Keratinocyte (primary cell): Measurements from ENCODE around the gene RTN4R. TPM values are rescaled to one million over a fixed set of nuclear protein-coding genes. Genes with fewer than 3 reads are reported as not detected.

ENCODE experiments used
- DNase-seq: peaks from one replicate; pipeline ENCODE4 v3.0.0-alpha.2; 2011; ENCODE audit warnings: low read depth, missing footprints, low spot score
- FAIRE-seq: peaks from 2 replicates; lab custom pipeline; 2011; peaks lifted over from hg19 to GRCh38; lab: Jason Lieb, UNC
- H2AFZ ChIP-seq: 2 replicates; pipeline ENCODE4 v1.6.0; 2012; ENCODE audit warnings: low read length, control low read depth, inconsistent platforms; ENCODE audit not compliant: control insufficient read depth
- H3K27ac ChIP-seq: 2 replicates; pipeline ENCODE4 v1.5.1; 2011; ENCODE audit warnings: low read length; ENCODE audit not compliant: control insufficient read depth, insufficient read depth
- H3K27me3 ChIP-seq: 3 replicates; pipeline ENCODE4 v1.6.0; 2011; ENCODE audit warnings: low read length; ENCODE audit not compliant: control insufficient read depth, insufficient read depth; ENCODE audit errors: extremely low read depth
- H3K36me3 ChIP-seq, 2 experiments: 2 replicates in 1 of 2; 3 replicates in 1 of 2; pipeline ENCODE4 v1.5.1; 2011; ENCODE audit warnings: low read length in 2 of 2, mild to moderate bottlenecking in 1 of 2; ENCODE audit not compliant: control insufficient read depth in 2 of 2, insufficient read depth in 2 of 2; ENCODE audit errors: extremely low read depth in 1 of 2
- H3K4me1 ChIP-seq: 3 replicates; pipeline ENCODE4 v1.5.1; 2011; ENCODE audit warnings: low read length; ENCODE audit not compliant: control insufficient read depth, insufficient read depth; ENCODE audit errors: extremely low read depth
- H3K4me2 ChIP-seq: 3 replicates; pipeline ENCODE4 v1.6.0; 2011; ENCODE audit warnings: low read depth, low read length; ENCODE audit not compliant: control insufficient read depth, insufficient read depth; ENCODE audit errors: extremely low read depth
- H3K4me3 ChIP-seq, 3 experiments: fragments of 200-600 bp in 1 of 3; sonication (generic) in 1 of 3; 2 replicates in 2 of 3; 3 replicates in 1 of 3; pipeline ENCODE4 v1.5.1; 2011 to 2016; ENCODE audit warnings: low read length in 3 of 3, mild to moderate bottlenecking in 3 of 3, control low read depth in 2 of 3, inconsistent platforms in 1 of 3, low read depth in 1 of 3, mixed read lengths in 1 of 3, mixed run types in 1 of 3, moderate library complexity in 1 of 3; ENCODE audit not compliant: control insufficient read depth in 2 of 3, insufficient read depth in 2 of 3; ENCODE audit errors: extremely low read depth in 1 of 3
- H3K79me2 ChIP-seq: 2 replicates; pipeline ENCODE4 v1.6.0; 2012; ENCODE audit warnings: low read length; ENCODE audit not compliant: control insufficient read depth, insufficient read depth
- H3K9ac ChIP-seq: 3 replicates; pipeline ENCODE4 v1.6.0; 2011; ENCODE audit warnings: low read length; ENCODE audit not compliant: control insufficient read depth, insufficient read depth; ENCODE audit errors: extremely low read depth
- H3K9me1 ChIP-seq: 3 replicates; pipeline ENCODE4 v1.6.0; 2011; ENCODE audit warnings: low read length; ENCODE audit not compliant: control insufficient read depth, insufficient read depth; ENCODE audit errors: extremely low read depth
- H3K9me3 ChIP-seq: 2 replicates; pipeline ENCODE4 v1.5.1; 2012; ENCODE audit warnings: low read depth, low read length; ENCODE audit not compliant: control insufficient read depth
- H4K20me1 ChIP-seq: 3 replicates; pipeline ENCODE4 v1.6.0; 2011; ENCODE audit warnings: low read length; ENCODE audit not compliant: control insufficient read depth, insufficient read depth; ENCODE audit errors: extremely low read depth
- EZH2 ChIP-seq: IDR thresholded peaks from one replicate; pipeline ENCODE4 v1.6.1; 2012; ENCODE audit warnings: inconsistent platforms, mild to moderate bottlenecking, low read length, moderate library complexity
- dilution Hi-C: fragments of 300-500 bp; cut with MboI; formaldehyde crosslinking; loops from one replicate; pipeline ENCODE4 v1.7.0; 2020; ENCODE audit warnings: low sequenced_read_pairs; ENCODE audit not compliant: extremely low pct_ligation_motif_present
- polyA plus RNA-seq, 5 experiments: library from polyadenylated mRNA; depleted of rRNA in 3 of 5; stranded (reverse) in 3 of 5; stranded (forward) in 1 of 5; unstranded in 1 of 5; fragments of >200 nt; gene quantifications; 1 replicate in 1 of 5; 2 replicates in 3 of 5; 3 replicates in 1 of 5; pipeline versions ENCODE4 v1.2.1 to v1.2.3, GENCODE V29; 2011 to 2012; ENCODE audit warnings: missing spikeins in 2 of 5, low read depth in 1 of 5, low replicate concordance in 1 of 5
- TF ChIP-seq, protein P1 (sequence below), 3 experiments: IDR thresholded peaks in 1 of 3; conservative IDR thresholded peaks in 1 of 3; optimal IDR thresholded peaks in 1 of 3; 2 replicates in 2 of 3; 3 replicates in 1 of 3; pipeline versions ENCODE3 to v1.5.1; 2011; ENCODE audit warnings: low read length in 3 of 3, mild to moderate bottlenecking in 3 of 3, moderate library complexity in 2 of 3, control low read depth in 1 of 3, inconsistent platforms in 1 of 3; ENCODE audit not compliant: insufficient read depth in 2 of 3; ENCODE audit errors: extremely low read depth in 1 of 3

RTN4R gene
- polyA plus RNA-seq, 1 donor (not counting 4 experiments of a cell fraction or from before 2014, with no cell fraction given), result 2.5 TPM

GRCh38 chr22:20203142-20203551 lies 65.0 kb downstream of the RTN4R start:
- no peak overlapping the region for H3K27ac ChIP-seq
- no peak overlapping the region for H2AFZ ChIP-seq
- no peak overlapping the region for H3K4me3 ChIP-seq
- no peak overlapping the region for H3K9ac ChIP-seq
- dilution Hi-C loops, result no loop called here
- no peak for FAIRE-seq
- H3K36me3 ChIP-seq, result peaks cover 0 to 4% of the 10 kb centered on the region in 2 experiments
- H4K20me1 ChIP-seq, result no peaks in the 10 kb centered on the region
- H3K4me1 ChIP-seq, result peaks cover 27% of the 10 kb centered on the region
- no peaks in the 10 kb centered on the region for H3K9me1 ChIP-seq
- no peaks in the 10 kb centered on the region for H3K27me3 ChIP-seq
- H3K4me2 ChIP-seq, result no peak overlapping the region
- TF ChIP-seq EZH2, result no peak
- TF ChIP-seq, protein P1, sequence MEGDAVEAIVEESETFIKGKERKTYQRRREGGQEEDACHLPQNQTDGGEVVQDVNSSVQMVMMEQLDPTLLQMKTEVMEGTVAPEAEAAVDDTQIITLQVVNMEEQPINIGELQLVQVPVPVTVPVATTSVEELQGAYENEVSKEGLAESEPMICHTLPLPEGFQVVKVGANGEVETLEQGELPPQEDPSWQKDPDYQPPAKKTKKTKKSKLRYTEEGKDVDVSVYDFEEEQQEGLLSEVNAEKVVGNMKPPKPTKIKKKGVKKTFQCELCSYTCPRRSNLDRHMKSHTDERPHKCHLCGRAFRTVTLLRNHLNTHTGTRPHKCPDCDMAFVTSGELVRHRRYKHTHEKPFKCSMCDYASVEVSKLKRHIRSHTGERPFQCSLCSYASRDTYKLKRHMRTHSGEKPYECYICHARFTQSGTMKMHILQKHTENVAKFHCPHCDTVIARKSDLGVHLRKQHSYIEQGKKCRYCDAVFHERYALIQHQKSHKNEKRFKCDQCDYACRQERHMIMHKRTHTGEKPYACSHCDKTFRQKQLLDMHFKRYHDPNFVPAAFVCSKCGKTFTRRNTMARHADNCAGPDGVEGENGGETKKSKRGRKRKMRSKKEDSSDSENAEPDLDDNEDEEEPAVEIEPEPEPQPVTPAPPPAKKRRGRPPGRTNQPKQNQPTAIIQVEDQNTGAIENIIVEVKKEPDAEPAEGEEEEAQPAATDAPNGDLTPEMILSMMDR (optimal IDR thresholded peaks at IDR 0.05 in 1 of 3, IDR thresholded peaks at IDR 0.05 in 1 of 3, conservative IDR thresholded peaks at IDR 0.05 in 1 of 3; ENCODE audit: extremely low read depth in 1 of 3, insufficient read depth in 2 of 3, low read length in 3 of 3), result no peak
- no peak for DNase-seq
- no peaks in the 10 kb centered on the region for H3K9me3 ChIP-seq
- H3K79me2 ChIP-seq, result peaks cover 9% of the 10 kb centered on the region

- Histone ChIP-seq H2AFZ (no peak overlapping the region), H3K4me1 (peaks cover 17% of the 10 kb centered on the region), H3K36me3 (no peaks in the 10 kb centered on the region), H3K27me3 (no peaks in the 10 kb centered on the region), H3K9me3 (no peaks in the 10 kb centered on the region), H3K79me2 (peaks cover 3% of the 10 kb centered on the region), H3K9me1 (no peaks in the 10 kb centered on the region), H3K27ac (no peak overlapping the region), H3K4me2 (no peak overlapping the region), H4K20me1 (no peaks in the 10 kb centered on the region), H3K9ac (no peak overlapping the region), H3K4me3 (no peak overlapping the region)
- DNase-seq (no peak), FAIRE-seq (no peak)
- TF ChIP-seq, protein P1 (optimal IDR thresholded peaks at IDR 0.05 in 1 of 3, IDR thresholded peaks at IDR 0.05 in 1 of 3, conservative IDR thresholded peaks at IDR 0.05 in 1 of 3; ENCODE audit: extremely low read depth in 1 of 3, insufficient read depth in 2 of 3, low read length in 3 of 3), result no peak
- TF ChIP-seq EZH2, result no peak
- dilution Hi-C loops, result no loop called here
These were observed 66.2 kb downstream of the RTN4R start for GRCh38 chr22:20201837-20202392.
